22Rv1 (cell line): ENCODE measurements around the gene SIGLEC1.

Experiments
- H3K27ac ChIP-seq: fragments of 450-650 bp; 2 replicates; pipeline ENCODE4 v1.5.1; 2017
- ZFX ChIP-seq: fragments of 450-650 bp; IDR thresholded peaks from 2 replicates; pipeline ENCODE4 v1.6.1; 2017; ENCODE audit warnings: antibody characterized with exemption, borderline replicate concordance
- TF ChIP-seq, protein P1 (sequence below): fragments of 450-650 bp; IDR thresholded peaks from 2 replicates; pipeline ENCODE4 v1.5.1; 2017; ENCODE audit warnings: mild to moderate bottlenecking

The SIGLEC1 gene

GRCh38 chr20:3730803-3731672 is 18.6 kb upstream of the SIGLEC1 start:
- TF ChIP-seq, protein P1, sequence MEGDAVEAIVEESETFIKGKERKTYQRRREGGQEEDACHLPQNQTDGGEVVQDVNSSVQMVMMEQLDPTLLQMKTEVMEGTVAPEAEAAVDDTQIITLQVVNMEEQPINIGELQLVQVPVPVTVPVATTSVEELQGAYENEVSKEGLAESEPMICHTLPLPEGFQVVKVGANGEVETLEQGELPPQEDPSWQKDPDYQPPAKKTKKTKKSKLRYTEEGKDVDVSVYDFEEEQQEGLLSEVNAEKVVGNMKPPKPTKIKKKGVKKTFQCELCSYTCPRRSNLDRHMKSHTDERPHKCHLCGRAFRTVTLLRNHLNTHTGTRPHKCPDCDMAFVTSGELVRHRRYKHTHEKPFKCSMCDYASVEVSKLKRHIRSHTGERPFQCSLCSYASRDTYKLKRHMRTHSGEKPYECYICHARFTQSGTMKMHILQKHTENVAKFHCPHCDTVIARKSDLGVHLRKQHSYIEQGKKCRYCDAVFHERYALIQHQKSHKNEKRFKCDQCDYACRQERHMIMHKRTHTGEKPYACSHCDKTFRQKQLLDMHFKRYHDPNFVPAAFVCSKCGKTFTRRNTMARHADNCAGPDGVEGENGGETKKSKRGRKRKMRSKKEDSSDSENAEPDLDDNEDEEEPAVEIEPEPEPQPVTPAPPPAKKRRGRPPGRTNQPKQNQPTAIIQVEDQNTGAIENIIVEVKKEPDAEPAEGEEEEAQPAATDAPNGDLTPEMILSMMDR: no peak
- no peak for TF ChIP-seq ZFX
- H3K27ac ChIP-seq: no peak overlapping the region

DNA sequence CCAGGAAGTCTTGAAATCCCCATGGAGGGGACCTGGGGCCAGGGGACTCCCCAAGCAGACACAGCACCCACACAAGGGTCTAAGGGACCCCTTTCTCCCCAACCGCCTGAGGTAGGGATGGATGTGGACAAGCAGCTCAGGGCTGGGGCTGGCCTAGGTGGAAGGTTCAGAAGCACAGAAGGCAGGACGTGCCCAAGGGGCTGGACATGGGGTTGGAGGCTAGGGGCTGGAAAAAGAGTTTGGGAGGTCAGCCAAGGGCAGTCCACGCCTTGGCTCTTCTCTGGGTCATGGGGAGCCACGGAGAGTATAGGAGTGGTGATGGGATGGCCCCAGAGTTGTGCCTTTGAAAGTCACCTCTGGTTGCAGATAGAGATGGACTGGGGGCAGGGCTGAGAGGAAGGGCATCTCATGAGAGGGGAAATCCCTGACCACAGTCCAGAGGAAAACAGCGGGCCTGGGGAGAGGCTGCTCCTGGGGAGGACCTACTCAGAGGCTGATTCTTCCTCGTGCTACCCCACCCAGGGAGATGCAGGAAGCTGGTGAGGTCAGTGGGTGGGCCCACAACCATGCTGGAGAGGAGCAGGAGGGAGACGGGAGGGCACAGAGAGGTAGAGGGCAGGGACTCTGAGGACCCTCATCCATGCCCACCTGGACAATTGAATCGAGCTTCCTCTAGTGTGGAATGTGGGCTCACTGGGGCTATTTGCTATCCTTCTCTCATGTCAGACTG is 17.6 kb upstream of the SIGLEC1 start:
- no peak overlapping the region for H3K27ac ChIP-seq
- TF ChIP-seq, protein P1: no peak
- no peak for TF ChIP-seq ZFX

DNA sequence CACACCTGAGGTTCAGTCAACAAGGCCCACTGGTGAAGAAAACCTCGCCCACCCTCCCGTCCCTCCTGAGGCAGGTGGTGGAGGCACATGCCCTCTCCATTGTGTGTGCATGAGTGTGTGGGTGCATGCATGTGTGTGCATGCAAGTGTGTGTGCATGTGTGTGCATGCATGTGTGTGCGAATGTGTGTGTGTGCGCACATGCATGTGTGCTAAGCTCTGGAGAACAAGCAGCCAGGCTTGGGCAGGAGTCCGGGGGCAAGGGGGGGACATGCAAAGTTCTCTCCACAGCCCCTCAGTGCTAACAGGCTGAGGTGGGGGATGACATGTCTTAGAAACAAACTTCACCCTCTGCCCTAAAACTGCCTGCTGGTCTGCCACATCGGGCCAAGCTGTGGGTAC is 17.0 kb upstream of the SIGLEC1 start:
- H3K27ac ChIP-seq: no peak overlapping the region
- TF ChIP-seq, protein P1: no peak
- no peak for TF ChIP-seq ZFX

DNA sequence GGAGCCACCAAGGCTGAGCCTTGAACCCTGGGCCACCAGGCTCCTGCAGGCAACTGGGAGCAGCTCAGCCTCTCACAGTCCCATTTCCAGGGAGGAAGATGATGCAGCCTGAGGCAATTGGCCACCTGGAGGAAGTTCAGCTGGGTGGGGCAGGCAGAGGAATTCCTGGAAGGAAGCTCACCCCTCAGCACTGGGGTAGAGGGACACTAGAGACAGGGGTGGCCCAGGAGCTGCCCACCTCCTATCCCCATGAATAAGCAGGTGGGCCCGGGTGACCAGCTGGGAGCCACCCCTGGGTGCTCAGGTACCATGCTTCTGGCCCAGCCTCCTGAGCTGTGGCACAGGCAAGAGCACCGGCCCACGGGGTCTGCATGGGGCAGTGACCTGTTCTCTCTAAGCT is 16.5 kb upstream of the SIGLEC1 start:
- TF ChIP-seq, protein P1: no peak
- no peak for TF ChIP-seq ZFX
- no peak overlapping the region for H3K27ac ChIP-seq

GRCh38 chr20:3728354-3728753 is 16.0 kb upstream of the SIGLEC1 start:
- TF ChIP-seq, protein P1: no peak
- TF ChIP-seq ZFX: no peak

DNA sequence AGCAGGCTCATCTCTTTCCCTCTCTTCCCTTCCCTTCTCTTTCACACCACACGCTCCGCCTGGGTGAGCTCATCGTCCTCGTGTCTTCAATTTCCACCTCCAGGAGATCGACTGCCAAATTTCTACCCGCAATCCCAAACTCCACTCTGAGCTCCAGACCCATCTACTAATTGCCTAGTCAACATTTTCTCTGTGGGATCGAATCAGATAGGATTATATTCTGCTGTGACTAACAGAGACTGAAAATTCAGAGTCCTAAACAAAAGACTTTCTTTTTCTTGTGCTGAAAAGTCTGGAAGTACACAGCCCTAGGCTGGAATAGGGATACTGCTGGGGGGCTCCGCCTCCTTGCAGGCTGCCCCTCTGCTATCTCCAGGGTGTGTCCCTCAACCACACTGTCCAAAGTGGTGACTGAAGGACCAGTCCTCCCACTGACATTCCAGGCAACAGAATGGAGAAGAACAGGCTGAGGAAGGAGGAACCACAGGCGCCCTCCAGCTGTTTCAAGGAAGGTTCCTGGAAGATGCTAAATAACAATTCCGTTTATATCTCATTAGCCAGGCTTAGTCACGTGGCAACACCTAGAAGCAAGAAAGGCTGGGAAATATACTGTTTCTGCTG is 15.1 kb upstream of the SIGLEC1 start:
- H3K27ac ChIP-seq: no peak overlapping the region
- TF ChIP-seq, protein P1: no peak
- TF ChIP-seq ZFX: no peak

More at GRCh38 chr20:3728354-3728753, 16.0 kb upstream of the SIGLEC1 start:
- H3K27ac ChIP-seq: no peak overlapping the region
